HUDEP-2 (cell line): Measurements from ENCODE around the gene CAPN5.

Experiments
- DNase-seq, 76 experiments: peaks; one replicate each; lab custom pipeline; 2025; ENCODE audit not compliant: unreplicated experiment in 76 of 76; lab: John Stamatoyannopoulos, UW

The CAPN5 gene

GRCh38 chr11:77112641-77113381 is 46.0 kb downstream of the CAPN5 start:
- peak in 1 of 76 experiments; percentile 14 for DNase-seq

- peak in 36 of 76 experiments; percentile 10 to 61 (median 36) for DNase-seq
Observed at GRCh38 chr11:77113382-77114088, 46.8 kb downstream of the CAPN5 start.

DNA sequence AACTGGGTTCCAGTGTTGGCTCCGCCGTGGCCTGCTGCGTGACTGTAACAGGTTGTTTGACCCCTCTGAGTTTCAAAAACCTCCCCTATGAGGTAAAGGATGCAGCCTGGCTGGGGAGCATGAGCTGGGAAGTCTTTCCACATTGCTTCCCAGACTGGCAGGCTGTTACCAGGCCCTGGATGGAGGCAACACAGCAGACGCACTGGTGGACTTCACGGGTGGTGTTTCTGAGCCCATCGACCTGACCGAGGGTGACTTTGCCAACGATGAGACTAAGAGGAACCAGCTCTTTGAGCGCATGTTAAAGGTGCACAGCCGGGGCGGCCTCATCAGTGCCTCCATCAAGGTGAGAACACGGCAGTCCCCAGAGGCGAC is 47.3 kb downstream of the CAPN5 start:
- no peak for DNase-seq

DNA sequence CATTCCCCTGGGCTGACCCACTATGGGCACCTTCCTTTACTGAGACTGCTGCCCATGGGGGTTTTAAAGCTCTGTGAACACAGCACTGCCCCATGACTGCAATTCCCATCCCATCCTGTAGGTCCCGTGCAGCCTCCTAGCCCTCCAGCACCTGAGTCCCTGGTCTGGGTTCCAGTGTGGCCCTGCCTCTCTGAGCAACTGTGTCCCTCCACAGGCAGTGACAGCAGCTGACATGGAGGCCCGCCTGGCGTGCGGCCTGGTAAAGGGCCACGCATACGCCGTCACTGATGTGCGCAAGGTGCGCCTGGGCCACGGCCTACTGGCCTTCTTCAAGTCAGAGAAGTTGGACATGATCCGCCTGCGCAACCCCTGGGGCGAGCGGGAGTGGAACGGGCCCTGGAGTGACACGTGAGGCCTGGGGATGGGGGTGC is 48.4 kb downstream of the CAPN5 start:
- DNase-seq: peak in 2 of 76 experiments; percentile 11 to 12

DNA sequence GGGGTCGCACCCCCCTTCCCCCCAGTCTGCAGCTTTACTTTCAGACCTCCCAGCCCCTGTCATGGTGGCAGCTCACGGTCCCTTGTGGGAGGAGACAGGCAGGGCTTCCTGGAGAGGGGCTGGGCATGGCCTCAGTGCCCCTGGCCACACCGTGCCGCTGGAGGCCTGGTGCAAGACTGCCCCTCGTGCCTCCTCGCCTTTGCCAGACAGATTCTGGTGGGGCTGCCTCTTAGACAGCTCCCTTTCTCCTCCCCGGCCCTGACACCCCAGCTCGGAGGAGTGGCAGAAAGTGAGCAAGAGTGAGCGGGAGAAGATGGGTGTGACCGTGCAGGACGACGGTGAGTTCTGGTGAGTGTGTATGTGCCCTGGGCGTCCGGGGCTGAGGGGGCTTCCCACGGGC is 49.2 kb downstream of the CAPN5 start:
- DNase-seq: no peak

- DNase-seq: no peak
Observed at GRCh38 chr11:77117492-77117891, 50.7 kb downstream of the CAPN5 start.

DNA sequence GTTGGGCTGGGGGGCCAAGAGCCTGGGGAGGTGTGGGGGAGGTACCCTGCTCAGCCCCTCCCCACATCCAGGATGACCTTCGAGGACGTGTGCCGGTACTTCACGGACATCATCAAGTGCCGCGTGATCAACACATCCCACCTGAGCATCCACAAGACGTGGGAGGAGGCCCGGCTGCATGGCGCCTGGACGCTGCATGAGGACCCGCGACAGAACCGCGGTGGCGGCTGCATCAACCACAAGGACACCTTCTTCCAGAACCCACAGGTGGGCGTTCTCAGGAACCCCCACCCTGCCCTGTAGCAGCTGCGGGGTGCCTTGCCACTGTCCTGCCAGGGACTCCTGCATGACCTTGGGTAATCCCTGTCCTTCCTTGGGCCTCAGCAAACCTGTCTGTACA is 51.3 kb downstream of the CAPN5 start:
- no peak for DNase-seq

DNA sequence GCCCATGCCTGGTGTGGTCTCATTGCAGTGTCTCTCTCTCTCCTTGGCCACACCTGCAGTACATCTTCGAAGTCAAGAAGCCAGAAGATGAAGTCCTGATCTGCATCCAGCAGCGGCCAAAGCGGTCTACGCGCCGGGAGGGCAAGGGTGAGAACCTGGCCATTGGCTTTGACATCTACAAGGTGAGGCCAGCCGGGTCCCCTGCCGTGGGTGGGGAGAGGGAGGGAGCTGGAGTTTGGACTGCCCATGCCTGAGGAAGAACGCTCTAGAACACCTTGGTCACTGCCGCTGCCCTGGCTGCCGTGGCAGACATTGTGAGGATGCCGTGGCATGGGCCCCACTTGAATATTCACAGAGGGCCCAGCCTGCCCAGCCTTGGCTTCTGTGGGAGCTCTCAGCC is 52.2 kb downstream of the CAPN5 start:
- DNase-seq: no peak

DNA sequence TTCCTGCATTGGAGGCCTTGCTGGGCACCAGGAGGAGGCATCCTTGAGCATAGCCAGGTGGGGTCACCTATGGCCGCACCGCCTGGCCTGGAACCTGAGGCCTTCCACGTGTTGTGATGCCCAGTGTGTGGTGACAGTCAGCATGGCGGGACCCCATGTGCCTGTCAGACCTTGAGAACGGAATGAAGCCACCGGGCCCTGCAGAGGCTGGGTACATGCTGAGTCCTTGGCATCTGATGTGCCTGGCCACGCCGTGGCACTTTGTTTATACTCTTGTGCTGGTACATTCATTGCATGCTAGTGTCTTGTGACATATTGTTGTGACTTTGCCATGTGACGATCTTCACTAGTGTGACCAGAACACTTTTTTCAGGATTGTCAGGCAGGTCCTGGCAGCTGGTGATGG is 52.8 kb downstream of the CAPN5 start:
- no peak for DNase-seq

DNA sequence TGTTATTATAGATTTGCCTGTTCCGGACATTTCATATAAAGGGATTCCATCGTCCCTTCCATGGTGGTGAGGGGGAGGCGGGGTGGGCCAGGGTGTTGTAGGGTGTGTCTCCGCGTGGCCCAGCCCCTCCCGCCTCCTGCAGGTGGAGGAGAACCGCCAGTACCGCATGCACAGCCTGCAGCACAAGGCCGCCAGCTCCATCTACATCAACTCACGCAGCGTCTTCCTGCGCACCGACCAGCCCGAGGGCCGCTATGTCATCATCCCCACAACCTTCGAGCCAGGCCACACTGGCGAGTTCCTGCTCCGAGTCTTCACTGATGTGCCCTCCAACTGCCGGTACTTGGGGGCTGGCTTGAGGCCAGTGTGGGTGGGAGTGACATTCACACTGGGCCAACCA is 53.8 kb downstream of the CAPN5 start:
- no peak for DNase-seq

GRCh38 chr11:77121096-77121640 is 54.4 kb downstream of the CAPN5 start:
- no peak for DNase-seq

DNA sequence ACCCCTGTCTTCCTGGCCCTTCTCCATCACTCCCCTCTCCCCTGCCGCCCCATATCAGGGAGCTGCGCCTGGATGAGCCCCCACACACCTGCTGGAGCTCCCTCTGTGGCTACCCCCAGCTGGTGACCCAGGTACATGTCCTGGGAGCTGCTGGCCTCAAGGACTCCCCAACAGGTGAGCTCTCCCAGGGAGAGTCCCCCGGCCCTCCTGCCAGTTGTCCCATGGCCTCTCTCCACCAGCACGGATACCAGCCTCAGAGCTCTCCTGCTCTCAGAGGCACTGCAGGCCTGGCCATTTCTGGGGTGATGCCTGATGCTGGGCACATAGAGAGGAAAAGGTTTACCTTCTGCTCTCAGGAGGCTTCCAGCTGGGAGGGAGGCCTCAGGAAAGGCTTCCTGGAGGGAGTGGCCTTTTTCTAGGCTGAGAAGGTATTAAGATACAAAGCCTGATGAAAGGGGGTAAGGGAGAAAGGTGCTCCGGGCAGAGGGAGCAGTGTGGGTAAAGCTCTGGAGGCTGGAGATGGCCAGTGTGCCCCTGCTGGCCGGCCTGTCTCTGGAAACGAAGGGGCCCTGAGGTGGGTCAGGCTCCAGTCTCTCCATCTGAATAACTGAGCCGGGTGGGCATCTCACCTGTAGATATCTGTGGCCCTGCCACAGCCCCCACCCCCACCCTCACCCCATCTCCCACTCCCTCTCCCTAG is 55.3 kb downstream of the CAPN5 start:
- DNase-seq: no peak

DNA sequence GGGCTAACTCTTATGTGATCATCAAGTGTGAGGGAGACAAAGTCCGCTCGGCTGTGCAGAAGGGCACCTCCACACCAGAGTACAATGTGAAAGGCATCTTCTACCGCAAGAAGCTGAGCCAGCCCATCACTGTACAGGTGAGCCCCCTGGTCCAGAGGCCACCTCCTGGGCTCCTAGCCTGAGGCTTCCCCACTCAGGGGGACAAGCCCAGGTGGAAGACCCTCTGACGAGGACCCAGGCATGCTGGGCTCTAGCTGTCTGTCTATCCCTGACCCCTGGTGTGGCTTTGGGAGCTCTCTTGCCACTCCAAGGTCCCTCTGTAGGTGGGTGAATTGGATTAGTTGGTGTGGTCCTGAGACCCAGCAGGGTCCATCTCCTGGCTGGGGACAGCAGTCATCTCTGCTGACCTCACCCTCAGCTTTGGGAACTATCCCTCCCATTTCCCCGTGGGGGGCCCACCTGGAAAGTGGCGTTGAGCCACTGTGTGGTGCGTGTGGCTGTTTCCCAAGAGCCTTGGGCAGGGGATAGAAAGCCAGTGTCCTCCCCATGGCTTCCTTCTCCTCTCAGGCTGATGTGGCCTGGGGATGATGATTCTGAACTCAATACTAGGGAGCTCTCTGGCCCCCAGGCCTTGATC is 55.9 kb downstream of the CAPN5 start:
- DNase-seq: no peak

DNA sequence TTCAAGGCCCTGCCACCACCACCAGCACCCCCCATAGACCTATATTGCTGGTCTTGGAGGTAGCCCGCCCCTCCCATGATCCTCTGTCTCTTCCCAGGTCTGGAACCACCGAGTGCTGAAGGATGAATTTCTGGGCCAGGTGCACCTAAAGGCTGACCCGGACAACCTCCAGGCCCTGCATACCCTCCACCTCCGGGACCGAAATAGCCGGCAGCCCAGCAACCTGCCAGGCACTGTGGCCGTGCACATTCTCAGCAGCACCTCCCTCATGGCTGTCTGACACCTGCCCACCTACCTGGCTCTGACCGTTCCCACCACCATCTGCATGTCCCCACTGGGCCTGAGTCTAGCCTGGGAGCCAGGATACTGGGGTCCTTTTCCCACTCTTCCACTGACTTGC is 56.8 kb downstream of the CAPN5 start:
- DNase-seq: no peak

DNA sequence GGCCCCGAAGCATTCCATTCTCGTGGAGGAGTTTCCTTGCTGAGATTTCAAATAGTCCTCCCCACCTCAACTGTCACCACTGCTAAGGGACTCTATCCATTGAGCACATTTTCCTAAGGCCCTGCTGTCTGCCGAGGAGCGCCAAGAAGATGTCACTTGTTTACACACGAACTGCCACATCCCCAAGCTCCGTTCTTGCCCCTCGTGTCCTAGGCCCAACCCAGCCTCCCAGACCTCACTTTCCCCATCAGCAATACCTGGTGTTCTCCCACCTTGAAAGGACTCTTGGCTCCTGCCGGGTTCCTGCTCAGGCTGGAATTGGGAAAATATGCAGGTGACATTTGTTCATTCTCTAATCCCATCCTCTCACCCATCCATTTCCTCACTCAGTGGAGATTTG is 57.3 kb downstream of the CAPN5 start:
- DNase-seq: no peak

GRCh38 chr11:77124488-77124887 is 57.7 kb downstream of the CAPN5 start:
- no peak for DNase-seq

DNA sequence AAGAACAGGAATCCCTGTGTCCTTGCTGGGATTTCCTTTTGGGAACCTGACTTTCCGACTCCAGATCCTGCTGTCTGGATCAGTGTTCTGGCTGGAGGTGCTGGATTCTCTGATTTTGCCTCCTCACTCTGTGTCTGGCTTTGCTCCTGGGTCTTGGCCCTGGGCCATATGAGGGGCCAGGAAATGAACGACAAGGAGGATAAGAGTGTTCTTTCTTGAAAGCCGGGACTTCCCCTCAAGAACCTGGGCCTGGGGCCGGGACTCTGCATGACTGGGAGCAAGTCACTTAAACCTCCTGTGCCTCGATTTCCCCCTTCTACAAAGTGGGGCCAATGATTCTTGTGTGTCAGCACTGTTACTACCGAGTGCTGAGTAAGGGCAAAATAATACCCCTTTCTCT is 58.4 kb downstream of the CAPN5 start:
- DNase-seq: no peak

DNA sequence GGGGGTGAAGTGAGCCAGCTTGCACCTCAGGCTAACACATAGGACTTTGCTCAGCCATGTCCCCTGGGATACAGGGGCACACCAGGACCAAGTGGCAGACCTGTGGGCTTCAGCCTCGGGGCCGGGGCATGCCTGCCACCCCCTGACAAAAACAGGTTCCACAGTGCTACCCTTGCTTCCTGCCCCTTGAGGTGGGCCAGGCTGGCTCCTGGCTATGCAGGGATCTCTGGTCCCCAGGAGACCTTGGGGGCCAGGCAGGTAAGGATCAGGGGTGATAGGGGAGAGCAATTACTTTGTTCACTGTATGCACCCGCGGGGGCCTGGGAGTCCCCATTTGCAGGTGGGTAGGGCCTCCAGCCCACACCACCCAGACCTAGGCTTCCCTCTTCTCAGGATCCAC is 58.9 kb downstream of the CAPN5 start:
- DNase-seq: no peak

GRCh38 chr11:77126156-77126775 is 59.5 kb downstream of the CAPN5 start:
- no peak for DNase-seq

GRCh38 chr11:77126861-77127234 is 60.1 kb downstream of the CAPN5 start:
- no peak for DNase-seq
